GM10266 (cell line): Measurements from ENCODE around the gene DCDC1.

ENCODE experiments used
- DNase-seq: peaks from one replicate; pipeline ENCODE4 v3.0.0; 2012; ENCODE audit errors: extremely low spot score
- TF ChIP-seq, protein P1 (sequence below): IDR thresholded peaks from 2 replicates; pipeline ENCODE4 v1.5.1; 2012; ENCODE audit warnings: mild to moderate bottlenecking, low read depth; ENCODE audit not compliant: control insufficient read depth, insufficient read depth; ENCODE audit errors: missing control alignments

Gene DCDC1

DNA sequence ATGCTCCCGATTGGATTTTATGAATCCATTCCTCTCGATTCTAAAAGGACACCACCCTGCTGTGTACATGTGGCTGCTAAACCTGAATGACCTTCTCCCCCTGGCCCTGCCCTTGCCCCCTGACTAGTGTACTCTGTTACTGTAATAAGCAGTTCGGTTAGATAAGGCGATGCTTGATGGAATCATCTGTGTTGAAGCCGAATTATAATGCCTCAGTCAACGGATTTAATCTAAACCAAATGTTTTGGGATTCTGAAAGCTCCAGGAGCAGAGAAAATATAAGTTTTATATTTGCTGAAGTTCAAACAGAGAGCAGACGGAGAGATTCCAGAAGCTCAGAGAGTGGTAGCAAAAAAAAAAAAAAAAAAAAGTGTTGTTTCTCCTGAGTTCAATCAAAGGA is 508.0 kb downstream of the DCDC1 start:
- TF ChIP-seq, protein P1, sequence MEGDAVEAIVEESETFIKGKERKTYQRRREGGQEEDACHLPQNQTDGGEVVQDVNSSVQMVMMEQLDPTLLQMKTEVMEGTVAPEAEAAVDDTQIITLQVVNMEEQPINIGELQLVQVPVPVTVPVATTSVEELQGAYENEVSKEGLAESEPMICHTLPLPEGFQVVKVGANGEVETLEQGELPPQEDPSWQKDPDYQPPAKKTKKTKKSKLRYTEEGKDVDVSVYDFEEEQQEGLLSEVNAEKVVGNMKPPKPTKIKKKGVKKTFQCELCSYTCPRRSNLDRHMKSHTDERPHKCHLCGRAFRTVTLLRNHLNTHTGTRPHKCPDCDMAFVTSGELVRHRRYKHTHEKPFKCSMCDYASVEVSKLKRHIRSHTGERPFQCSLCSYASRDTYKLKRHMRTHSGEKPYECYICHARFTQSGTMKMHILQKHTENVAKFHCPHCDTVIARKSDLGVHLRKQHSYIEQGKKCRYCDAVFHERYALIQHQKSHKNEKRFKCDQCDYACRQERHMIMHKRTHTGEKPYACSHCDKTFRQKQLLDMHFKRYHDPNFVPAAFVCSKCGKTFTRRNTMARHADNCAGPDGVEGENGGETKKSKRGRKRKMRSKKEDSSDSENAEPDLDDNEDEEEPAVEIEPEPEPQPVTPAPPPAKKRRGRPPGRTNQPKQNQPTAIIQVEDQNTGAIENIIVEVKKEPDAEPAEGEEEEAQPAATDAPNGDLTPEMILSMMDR: no peak
- DNase-seq: no peak

DNA sequence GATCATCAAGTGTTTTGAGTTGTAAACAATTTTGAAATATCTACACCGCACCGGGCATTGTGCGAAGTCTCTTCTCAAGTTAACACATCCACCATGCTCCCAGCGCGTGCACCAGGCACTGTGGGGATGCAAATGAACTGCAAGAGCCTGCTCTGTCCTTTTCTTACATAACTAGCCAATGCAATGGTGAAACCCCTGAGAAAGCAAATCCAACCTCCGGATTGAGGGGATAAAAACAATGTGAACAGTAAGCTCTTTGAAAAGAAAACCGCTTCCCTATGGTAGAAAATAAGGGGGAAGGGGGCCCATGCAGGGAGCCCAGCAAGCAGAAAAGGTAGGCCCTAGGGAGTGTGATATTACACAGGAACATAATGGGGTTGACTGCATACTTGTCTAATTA is 508.5 kb downstream of the DCDC1 start:
- TF ChIP-seq, protein P1: no peak
- no peak for DNase-seq

DNA sequence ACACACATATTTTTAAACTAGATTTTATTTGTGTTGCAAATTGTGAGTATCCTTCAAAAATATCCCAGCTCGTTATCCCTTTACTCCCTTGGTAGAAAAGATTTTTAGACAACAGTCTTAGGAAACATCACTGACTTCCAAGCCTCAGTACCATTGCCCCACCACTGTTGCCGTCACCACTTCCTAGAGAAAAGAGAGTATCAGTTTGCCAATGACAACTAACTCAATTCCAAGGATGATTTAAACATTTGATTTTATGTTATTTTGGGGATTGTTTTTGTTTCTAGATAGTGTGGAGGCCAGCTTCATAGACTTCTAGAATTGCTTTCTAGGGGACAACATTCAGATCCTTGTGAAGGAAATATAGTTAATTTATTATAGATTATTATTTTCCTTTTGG is 509.4 kb downstream of the DCDC1 start:
- no peak for DNase-seq
- TF ChIP-seq, protein P1: no peak

DNA sequence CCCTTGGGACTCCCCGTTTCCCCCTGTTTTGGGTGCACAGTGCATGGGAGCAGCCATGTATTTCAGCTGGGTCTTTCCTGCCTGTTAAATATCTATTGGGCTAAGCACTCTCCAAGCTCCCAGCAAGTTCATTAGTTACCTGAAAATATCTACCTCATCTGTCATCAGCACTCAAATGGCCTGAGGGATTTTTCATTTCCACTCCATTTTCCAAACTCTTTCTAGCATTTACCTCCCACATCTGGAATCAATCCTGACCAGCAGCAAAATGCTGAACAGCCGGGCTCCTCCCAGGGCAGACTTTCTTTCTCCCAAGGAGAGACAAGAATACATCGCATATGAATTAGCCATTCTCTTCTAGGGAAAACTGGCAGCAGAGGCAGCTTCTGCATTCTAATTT is 509.9 kb downstream of the DCDC1 start:
- TF ChIP-seq, protein P1: no peak
- no peak for DNase-seq

DNA sequence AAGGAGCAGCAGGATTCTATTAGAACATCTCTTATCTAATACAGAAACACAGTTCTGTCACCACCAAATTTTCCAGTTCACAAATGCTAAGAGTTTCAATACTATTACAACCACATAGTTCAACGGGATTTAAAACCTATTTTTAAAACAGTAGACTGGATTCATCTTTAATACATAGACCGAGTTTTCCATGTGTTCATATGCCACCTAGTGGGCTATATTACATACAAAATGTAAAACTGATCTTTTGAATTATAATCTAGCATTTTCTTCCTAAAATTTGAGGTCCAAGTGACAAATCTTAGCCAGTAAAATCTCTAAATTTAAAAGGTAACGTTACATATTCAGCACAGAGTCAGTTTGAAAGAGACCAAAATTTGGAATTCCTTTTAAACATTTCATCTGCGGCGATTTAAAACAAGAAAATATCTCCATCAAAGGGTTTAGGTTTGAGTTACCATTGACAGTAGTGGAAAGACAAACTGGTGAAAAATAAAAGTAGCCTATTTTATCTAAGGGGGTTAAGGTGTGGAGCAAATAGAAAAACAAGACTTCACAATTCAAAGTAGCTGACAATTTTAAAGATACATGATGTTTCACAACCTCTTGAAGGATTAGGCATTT is 514.0 kb downstream of the DCDC1 start:
- TF ChIP-seq, protein P1: peak; percentile 24
- DNase-seq: no peak

DNA sequence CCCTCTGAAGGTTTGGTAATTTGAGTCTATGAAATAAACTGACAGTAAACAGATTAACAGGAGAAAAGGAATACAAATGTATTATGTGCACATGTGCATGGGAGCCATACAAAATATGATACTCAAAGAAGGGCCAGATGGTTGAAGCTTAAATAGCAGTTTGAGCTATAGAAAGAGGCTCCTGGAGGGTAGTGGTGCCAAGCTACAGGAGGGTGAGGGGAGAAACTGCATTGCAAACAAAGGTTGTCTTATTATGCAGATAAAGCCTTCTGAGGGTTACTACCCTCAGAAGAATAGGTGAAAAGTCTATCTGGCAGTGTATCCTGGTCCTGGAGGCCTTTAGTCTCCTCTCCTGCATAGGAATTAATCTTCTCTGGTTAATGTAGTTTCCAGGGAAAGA is 516.1 kb downstream of the DCDC1 start:
- no peak for DNase-seq
- TF ChIP-seq, protein P1: no peak

DNA sequence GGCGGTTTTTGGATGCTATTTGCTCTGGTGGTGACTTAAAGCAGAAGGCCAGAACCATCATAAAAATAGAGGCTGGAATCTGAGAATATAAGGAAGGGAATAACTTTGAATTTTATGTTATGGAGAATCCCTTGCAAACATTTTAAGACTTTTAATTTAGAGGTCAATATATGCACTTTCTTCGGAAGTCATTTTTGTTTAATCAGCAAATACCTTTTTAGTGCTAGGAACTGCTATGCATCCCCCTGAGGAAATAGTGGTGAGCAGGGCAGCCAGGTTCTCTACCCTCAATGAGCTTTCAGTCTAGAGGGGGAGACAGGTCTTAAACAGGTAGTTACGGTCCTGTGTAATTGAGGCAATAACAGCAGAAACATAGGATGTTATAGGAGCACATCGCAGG is 516.9 kb downstream of the DCDC1 start:
- TF ChIP-seq, protein P1: no peak
- DNase-seq: no peak
